GM12878 (cell line): ENCODE results near the gene ZSWIM6. TPM values are rescaled to one million over a fixed set of nuclear protein-coding genes. Genes with fewer than 3 reads are reported as not detected.

Experiments used
- BCL11A ChIP-seq: IDR thresholded peaks from 2 replicates; pipeline ENCODE4 v1.6.1; 2011; ENCODE audit warnings: low read depth, low read length
- BCL3 ChIP-seq: IDR thresholded peaks from 2 replicates; pipeline ENCODE4 v1.6.1; 2011; ENCODE audit warnings: borderline replicate concordance, low read depth, mild to moderate bottlenecking, moderate library complexity, low read length; ENCODE audit not compliant: insufficient read depth, poor library complexity, severe bottlenecking
- BRCA1 ChIP-seq: IDR thresholded peaks from 2 replicates; pipeline ENCODE4 v1.6.1; 2011; ENCODE audit warnings: low read depth, low read length, improper control_type of control experiment
- IKZF2 ChIP-seq, 2 experiments: fragments of 450-650 bp; IDR thresholded peaks; 2 replicates each; pipeline ENCODE4 v1.6.1; 2017; ENCODE audit warnings: mild to moderate bottlenecking in 2 of 2, moderate library complexity in 2 of 2
- MEF2B ChIP-seq: fragments of 450-650 bp; IDR thresholded peaks from 2 replicates; pipeline ENCODE4 v1.6.1; 2018; ENCODE audit warnings: mild to moderate bottlenecking, moderate library complexity; ENCODE audit not compliant: partially characterized antibody, poor library complexity, severe bottlenecking
- MLLT1 ChIP-seq: fragments of 450-650 bp; IDR thresholded peaks from 2 replicates; pipeline ENCODE4 v1.6.1; 2016; ENCODE audit warnings: mild to moderate bottlenecking
- MXI1 ChIP-seq: fragments of 150-350 bp; IDR thresholded peaks from 2 replicates; pipeline ENCODE4 v1.6.1; 2011; ENCODE audit warnings: low read depth, mild to moderate bottlenecking, inconsistent platforms, low read length, improper control_type of control experiment
- MYC ChIP-seq: IDR thresholded peaks from 2 replicates; pipeline ENCODE4 v1.6.1; 2011; ENCODE audit warnings: mild to moderate bottlenecking, low read length, moderate library complexity, inconsistent platforms; ENCODE audit not compliant: insufficient read depth, insufficient replicate concordance, insufficient read length, severe bottlenecking
- PAX8 ChIP-seq: fragments of 450-650 bp; IDR thresholded peaks from 2 replicates; pipeline ENCODE4 v1.6.1; 2017; ENCODE audit warnings: mild to moderate bottlenecking, moderate library complexity
- RAD21 ChIP-seq: IDR thresholded peaks from 2 replicates; pipeline ENCODE4 v1.6.1; 2011; ENCODE audit warnings: mild to moderate bottlenecking, low read depth, low read length, moderate library complexity; ENCODE audit not compliant: insufficient read depth
- RB1 ChIP-seq: fragments of 450-650 bp; formaldehyde crosslinking; IDR thresholded peaks from 2 replicates; pipeline ENCODE4 v1.6.1; 2017; ENCODE audit warnings: mild to moderate bottlenecking, borderline replicate concordance
- RFX5 ChIP-seq: IDR thresholded peaks from 2 replicates; pipeline ENCODE4 v1.6.1; 2011; ENCODE audit warnings: low read depth, low read length, improper control_type of control experiment
- SRF ChIP-seq, 2 experiments: IDR thresholded peaks; 2 replicates each; pipeline ENCODE4 v1.6.1; 2011; ENCODE audit warnings: low read depth in 2 of 2, low read length in 2 of 2, mild to moderate bottlenecking in 1 of 2, moderate library complexity in 1 of 2
- SUZ12 ChIP-seq: fragments of 200-600 bp; sonication (generic); IDR thresholded peaks from one replicate; pipeline ENCODE4 v1.6.1; 2018; ENCODE audit warnings: antibody characterized with exemption, mild to moderate bottlenecking; ENCODE audit not compliant: unreplicated experiment
- TCF12 ChIP-seq: IDR thresholded peaks from 2 replicates; pipeline ENCODE4 v1.6.1; 2011; ENCODE audit warnings: low read depth, mild to moderate bottlenecking, low read length
- ZNF687 ChIP-seq: fragments of 450-650 bp; IDR thresholded peaks from 2 replicates; pipeline ENCODE4 v1.6.1; 2017; ENCODE audit warnings: mild to moderate bottlenecking, moderate library complexity
- polyA plus RNA-seq, 11 experiments: library from polyadenylated mRNA; depleted of rRNA in 4 of 11; unstranded in 6 of 11; stranded (reverse) in 5 of 11; fragments of >200 nt; fragmentation: Nextera tagmentation in 4 of 11; fragmentation: Illumina TruSeq in 1 of 11; extraction: Ambion mirVana in 4 of 11; extraction: Trizol in 1 of 11; gene quantifications; 1 replicate in 1 of 11; 2 replicates in 10 of 11; pipeline versions ENCODE4 v1.2.1 to v1.2.3, GENCODE V29; 2011 to 2016; ENCODE audit warnings: inconsistent platforms in 2 of 11, missing spikeins in 2 of 11, low read depth in 1 of 11
- total RNA-seq, 4 experiments: library from RNA; depleted of rRNA in 3 of 4; stranded (reverse); fragments of >200 nt in 3 of 4; fragmentation: Illumina TruSeq in 1 of 4; extraction: Trizol in 1 of 4; gene quantifications; 2 replicates each; pipeline versions ENCODE4 v1.2.1 to v1.2.3, GENCODE V29; 2013 to 2021
- TF ChIP-seq, protein P1 (sequence below): fragments of 450-650 bp; IDR thresholded peaks from 2 replicates; pipeline ENCODE4 v1.6.1; 2017; ENCODE audit warnings: antibody characterized with exemption, mild to moderate bottlenecking, moderate library complexity
- TF ChIP-seq, protein P2 (sequence below): fragments of 450-650 bp; IDR thresholded peaks from 2 replicates; pipeline ENCODE4 v1.6.1; 2016; ENCODE audit warnings: mild to moderate bottlenecking

The ZSWIM6 gene
- total and polyA plus RNA-seq, 10 of the 15 experiments (the other 5 are each of a cell fraction or from before 2014, with no cell fraction given) = 0.53 to 6.2 (median 3.4) TPM

- peak; percentile 66; the same call in 1 of the 2 replicates for TF ChIP-seq MLLT1
- TF ChIP-seq, protein P1, sequence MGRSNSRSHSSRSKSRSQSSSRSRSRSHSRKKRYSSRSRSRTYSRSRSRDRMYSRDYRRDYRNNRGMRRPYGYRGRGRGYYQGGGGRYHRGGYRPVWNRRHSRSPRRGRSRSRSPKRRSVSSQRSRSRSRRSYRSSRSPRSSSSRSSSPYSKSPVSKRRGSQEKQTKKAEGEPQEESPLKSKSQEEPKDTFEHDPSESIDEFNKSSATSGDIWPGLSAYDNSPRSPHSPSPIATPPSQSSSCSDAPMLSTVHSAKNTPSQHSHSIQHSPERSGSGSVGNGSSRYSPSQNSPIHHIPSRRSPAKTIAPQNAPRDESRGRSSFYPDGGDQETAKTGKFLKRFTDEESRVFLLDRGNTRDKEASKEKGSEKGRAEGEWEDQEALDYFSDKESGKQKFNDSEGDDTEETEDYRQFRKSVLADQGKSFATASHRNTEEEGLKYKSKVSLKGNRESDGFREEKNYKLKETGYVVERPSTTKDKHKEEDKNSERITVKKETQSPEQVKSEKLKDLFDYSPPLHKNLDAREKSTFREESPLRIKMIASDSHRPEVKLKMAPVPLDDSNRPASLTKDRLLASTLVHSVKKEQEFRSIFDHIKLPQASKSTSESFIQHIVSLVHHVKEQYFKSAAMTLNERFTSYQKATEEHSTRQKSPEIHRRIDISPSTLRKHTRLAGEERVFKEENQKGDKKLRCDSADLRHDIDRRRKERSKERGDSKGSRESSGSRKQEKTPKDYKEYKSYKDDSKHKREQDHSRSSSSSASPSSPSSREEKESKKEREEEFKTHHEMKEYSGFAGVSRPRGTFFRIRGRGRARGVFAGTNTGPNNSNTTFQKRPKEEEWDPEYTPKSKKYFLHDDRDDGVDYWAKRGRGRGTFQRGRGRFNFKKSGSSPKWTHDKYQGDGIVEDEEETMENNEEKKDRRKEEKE = no peak
- TF ChIP-seq, protein P2, sequence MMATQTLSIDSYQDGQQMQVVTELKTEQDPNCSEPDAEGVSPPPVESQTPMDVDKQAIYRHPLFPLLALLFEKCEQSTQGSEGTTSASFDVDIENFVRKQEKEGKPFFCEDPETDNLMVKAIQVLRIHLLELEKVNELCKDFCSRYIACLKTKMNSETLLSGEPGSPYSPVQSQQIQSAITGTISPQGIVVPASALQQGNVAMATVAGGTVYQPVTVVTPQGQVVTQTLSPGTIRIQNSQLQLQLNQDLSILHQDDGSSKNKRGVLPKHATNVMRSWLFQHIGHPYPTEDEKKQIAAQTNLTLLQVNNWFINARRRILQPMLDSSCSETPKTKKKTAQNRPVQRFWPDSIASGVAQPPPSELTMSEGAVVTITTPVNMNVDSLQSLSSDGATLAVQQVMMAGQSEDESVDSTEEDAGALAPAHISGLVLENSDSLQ = peak; percentile 97
- peak; percentile 54; the same call in 1 of the 2 replicates for TF ChIP-seq RFX5
- TF ChIP-seq MEF2B = peak; percentile 54
- TF ChIP-seq IKZF2 (IDR thresholded peaks at IDR 0.05) = peak; percentile 96
- no peak for TF ChIP-seq SRF (IDR thresholded peaks at IDR 0.05; ENCODE audit: low read depth in 2 of 2, low read length in 2 of 2)
- TF ChIP-seq RB1 = no peak
- TF ChIP-seq RAD21 = no peak
- no peak for TF ChIP-seq PAX8
- no peak for TF ChIP-seq BRCA1
- no peak for TF ChIP-seq SUZ12
- no peak for TF ChIP-seq BCL3
- TF ChIP-seq BCL11A = peak; percentile 57; the same call in 1 of the 2 replicates
- no peak for TF ChIP-seq ZNF687
- TF ChIP-seq MYC = no peak
- 0 out of 2 replicates have a peak, but pooled peaks have one; percentile 60 for TF ChIP-seq TCF12
- TF ChIP-seq MXI1 = 0 out of 2 replicates have a peak, but pooled peaks have one; percentile 37
Measured at GRCh38 chr5:61408476-61409168, 76.6 kb downstream of the ZSWIM6 start (continued).
